HG02798 (cell line): Measurements from ENCODE around the gene TSPAN5.

Source experiments
- ATAC-seq: cut with Tn5 transposase; IDR thresholded peaks from one replicate; pipeline ENCODE4 v1.9.1; 2021; ENCODE audit warnings: mild to moderate bottlenecking; ENCODE audit not compliant: unreplicated experiment, poor library complexity

The TSPAN5 gene

GRCh38 chr4:98605216-98605615 lies 53.2 kb downstream of the TSPAN5 start:
- ATAC-seq: no peak

GRCh38 chr4:98604723-98605122 lies 53.7 kb downstream of the TSPAN5 start:
- no peak for ATAC-seq

- ATAC-seq: no peak
Measured at GRCh38 chr4:98603683-98604521, 54.5 kb downstream of the TSPAN5 start.

- ATAC-seq: no peak
Measured at GRCh38 chr4:98602270-98602669, 56.1 kb downstream of the TSPAN5 start.

GRCh38 chr4:98601708-98602107 lies 56.7 kb downstream of the TSPAN5 start:
- peak; percentile 74 for ATAC-seq

- no peak for ATAC-seq
Measured at GRCh38 chr4:98599617-98600205, 58.7 kb downstream of the TSPAN5 start.

- ATAC-seq: no peak
Measured at GRCh38 chr4:98586962-98587354, 71.5 kb downstream of the TSPAN5 start.

GRCh38 chr4:98586291-98586961 lies 72.0 kb downstream of the TSPAN5 start:
- no peak for ATAC-seq

GRCh38 chr4:98585596-98585995 lies 72.8 kb downstream of the TSPAN5 start:
- ATAC-seq: no peak

GRCh38 chr4:98584265-98584664 lies 74.1 kb downstream of the TSPAN5 start:
- ATAC-seq: no peak

GRCh38 chr4:98583265-98583664 lies 75.1 kb downstream of the TSPAN5 start:
- ATAC-seq: no peak

- no peak for ATAC-seq
Measured at GRCh38 chr4:98581126-98581525, 77.3 kb downstream of the TSPAN5 start.

GRCh38 chr4:98577956-98578355 lies 80.5 kb downstream of the TSPAN5 start:
- ATAC-seq: no peak

- no peak for ATAC-seq
Measured at GRCh38 chr4:98574816-98575215, 83.6 kb downstream of the TSPAN5 start.

- ATAC-seq: no peak
Measured at GRCh38 chr4:98573791-98574190, 84.6 kb downstream of the TSPAN5 start.

GRCh38 chr4:98572697-98573096 lies 85.7 kb downstream of the TSPAN5 start:
- ATAC-seq: no peak

- ATAC-seq: no peak
Measured at GRCh38 chr4:98571161-98571786, 87.1 kb downstream of the TSPAN5 start.

GRCh38 chr4:98570151-98570797 lies 88.1 kb downstream of the TSPAN5 start:
- ATAC-seq: no peak

- ATAC-seq: no peak
Measured at GRCh38 chr4:98568941-98569663, 89.3 kb downstream of the TSPAN5 start.

- no peak for ATAC-seq
Measured at GRCh38 chr4:98567611-98568010, 90.8 kb downstream of the TSPAN5 start.
